Endothelial cell of umbilical vein (primary cell): Measurements from ENCODE around the gene MBD5. TPM values are rescaled to one million over a fixed set of nuclear protein-coding genes. Genes with fewer than 3 reads are reported as not detected.
"Not testable (repeated sequence)": the region's sequence is repeated elsewhere in the genome, so short reads cannot be mapped to it uniquely, and the experiment has no call there.

Source experiments
- BruUV-seq: library from RNA; stranded (reverse); fragments of 400-500 nt; replicated peaks from 2 replicates; lab custom pipeline; 2021; lab: Mats Ljungman, UMichigan
- CTCF ChIA-PET: fragments of 300-600, 350-600 bp; sonication (Branson Sonifier 250); formaldehyde crosslinking; loops from one replicate; lab custom pipeline; 2021; ENCODE audit warnings: antibody characterized with exemption, inconsistent platforms; lab: Charles Lee
- POLR2A ChIA-PET: fragments of 300-600, 350-600 bp; sonication (Branson Sonifier 250); formaldehyde crosslinking; loops from one replicate; lab custom pipeline; 2021; ENCODE audit warnings: antibody characterized with exemption, inconsistent platforms; lab: Charles Lee
- DNase-seq: peaks from one replicate; pipeline ENCODE4 v3.0.0-alpha.2; 2011; ENCODE audit warnings: low read depth, low spot score
- FAIRE-seq: peaks from 2 replicates; lab custom pipeline; 2011; peaks lifted over from hg19 to GRCh38; lab: Jason Lieb, UNC
- H2AFZ ChIP-seq: 2 replicates; pipeline ENCODE4 v1.6.0; 2012; ENCODE audit warnings: low read depth, low read length, control low read depth, inconsistent platforms
- H3K27ac ChIP-seq: 2 replicates; pipeline ENCODE4 v1.5.1; 2011; ENCODE audit warnings: low read depth, mild to moderate bottlenecking, control low read depth, low read length, moderate library complexity; ENCODE audit not compliant: insufficient read depth
- H3K27me3 ChIP-seq, 2 experiments: 2 replicates each; pipeline versions ENCODE4 v1.6.0 to v1.6.1; 2011; ENCODE audit warnings: low read length in 2 of 2, mixed read lengths in 1 of 2; ENCODE audit not compliant: control insufficient read depth in 2 of 2, insufficient read depth in 2 of 2
- H3K36me3 ChIP-seq, 2 experiments: 2 replicates in 1 of 2; 3 replicates in 1 of 2; pipeline ENCODE4 v1.5.1; 2011; ENCODE audit warnings: low read length in 2 of 2, mild to moderate bottlenecking in 1 of 2, moderate library complexity in 1 of 2; ENCODE audit not compliant: control insufficient read depth in 2 of 2, insufficient read depth in 2 of 2; ENCODE audit errors: extremely low read depth in 1 of 2
- H3K4me1 ChIP-seq: 3 replicates; pipeline ENCODE4 v1.5.1; 2011; ENCODE audit warnings: mild to moderate bottlenecking, low read length; ENCODE audit not compliant: control insufficient read depth, insufficient read depth; ENCODE audit errors: extremely low read depth
- H3K4me2 ChIP-seq: 2 replicates; pipeline ENCODE4 v1.6.1; 2011; ENCODE audit warnings: low read length, control low read depth, mixed read lengths; ENCODE audit not compliant: insufficient read depth
- H3K4me3 ChIP-seq, 3 experiments: fragments of 200-600 bp in 1 of 3; sonication (generic), shearing (Covaris generic) in 1 of 3; replicated peaks in 1 of 3; 2 replicates each; pipeline ENCODE4 v1.5.1; 2011 to 2016; ENCODE audit warnings: control low read depth in 3 of 3, low read length in 3 of 3, mild to moderate bottlenecking in 2 of 3, inconsistent platforms in 1 of 3, low read depth in 1 of 3, moderate library complexity in 1 of 3; ENCODE audit not compliant: insufficient read depth in 1 of 3
- H3K79me2 ChIP-seq: 2 replicates; pipeline ENCODE4 v1.6.0; 2012; ENCODE audit warnings: low read length, inconsistent platforms; ENCODE audit not compliant: control insufficient read depth, insufficient read depth
- H3K9ac ChIP-seq: replicated peaks from 2 replicates; pipeline ENCODE3; 2011; ENCODE audit warnings: low read length, control low read depth; ENCODE audit not compliant: insufficient read depth; ENCODE audit errors: extremely low read depth
- H3K9me1 ChIP-seq: replicated peaks from 3 replicates; pipeline ENCODE4 v1.6.0; 2011; ENCODE audit warnings: mild to moderate bottlenecking, low read length; ENCODE audit not compliant: control insufficient read depth, insufficient read depth; ENCODE audit errors: extremely low read depth
- H3K9me3 ChIP-seq: replicated peaks from 2 replicates; pipeline ENCODE4 v1.5.1; 2012; ENCODE audit warnings: low read length, inconsistent platforms; ENCODE audit not compliant: control insufficient read depth, insufficient read depth
- H4K20me1 ChIP-seq: replicated peaks from 2 replicates; pipeline ENCODE3; 2011; ENCODE audit warnings: mild to moderate bottlenecking, low read length; ENCODE audit not compliant: control insufficient read depth, insufficient read depth; ENCODE audit errors: extremely low read depth
- CTCF ChIP-seq, 2 donors: IDR thresholded peaks; 1 replicate in 1 of 2; 2 replicates in 1 of 2; pipeline ENCODE4 v1.5.1; 2011; ENCODE audit warnings: low read length in 2 of 2, mild to moderate bottlenecking in 2 of 2, moderate library complexity in 2 of 2, control low read depth in 1 of 2, inconsistent platforms in 1 of 2, low read depth in 1 of 2; ENCODE audit not compliant: insufficient read depth in 1 of 2; ENCODE audit errors: extremely low read depth in 1 of 2
- FOS ChIP-seq: IDR thresholded peaks from 2 replicates; pipeline ENCODE4 v1.6.1; 2011; ENCODE audit warnings: mild to moderate bottlenecking, low read length, moderate library complexity, borderline replicate concordance; ENCODE audit not compliant: insufficient read depth
- JUN ChIP-seq: IDR thresholded peaks from 2 replicates; pipeline ENCODE4 v1.6.1; 2011; ENCODE audit warnings: borderline replicate concordance, low read depth; ENCODE audit not compliant: insufficient read length, insufficient read depth
- MYC ChIP-seq: IDR thresholded peaks from one replicate; pipeline ENCODE4 v1.6.1; 2011; ENCODE audit warnings: mild to moderate bottlenecking, low read depth, low read length
- POLR2A ChIP-seq: IDR thresholded peaks from 2 replicates; pipeline ENCODE4 v1.6.1; 2012; ENCODE audit warnings: low read depth, mild to moderate bottlenecking, control low read depth, low read length
- POLR2AphosphoS5 ChIP-seq: IDR thresholded peaks from 2 replicates; pipeline ENCODE4 v1.6.1; 2012; ENCODE audit warnings: low read depth, mild to moderate bottlenecking, control low read depth, low read length, moderate library complexity; ENCODE audit not compliant: insufficient read depth
- dilution Hi-C: fragments of 300-500 bp; cut with MboI; formaldehyde crosslinking; loops from one replicate; pipeline ENCODE4 v1.15.0; 2019; ENCODE audit warnings: low sequenced_read_pairs; ENCODE audit not compliant: extremely low pct_ligation_motif_present
- intact Hi-C: fragments of 100-400 bp; cut with micrococcal nuclease; formaldehyde crosslinking; loops from one replicate; pipeline ENCODE4 v1.10.0; 2022
- polyA plus RNA-seq, 4 experiments: library from polyadenylated mRNA; depleted of rRNA in 3 of 4; stranded (reverse) in 3 of 4; unstranded in 1 of 4; fragments of >200 nt; gene quantifications; 2 replicates each; pipeline versions ENCODE4 v1.2.1 to v1.2.3, GENCODE V29; 2011 to 2012; ENCODE audit warnings: missing spikeins in 1 of 4
- total RNA-seq: library from RNA; stranded (reverse); gene quantifications from 2 replicates; pipeline ENCODE4 v1.2.3, GENCODE V29; 2021

The MBD5 gene
- total and polyA plus RNA-seq, 2 donors (not counting 3 experiments of a cell fraction or from before 2014, with no cell fraction given): 11.3 to 37.0 TPM

GRCh38 chr2:147989809-147990403, 31.0 kb upstream of the MBD5 start:
- no peaks in the 10 kb centered on the region for H3K9me1 ChIP-seq
- H4K20me1 ChIP-seq: no peaks in the 10 kb centered on the region
- no peak overlapping the region for H3K4me3 ChIP-seq
- DNase-seq (peak; percentile 66), FAIRE-seq (peak; percentile 63)
- H3K9me3 ChIP-seq: no peaks in the 10 kb centered on the region
- H2AFZ ChIP-seq: no peak overlapping the region
- H3K79me2 ChIP-seq: peaks cover 6% of the 10 kb centered on the region
- no peak overlapping the region for H3K27ac ChIP-seq
- ChIA-PET POLR2A (no interaction called here), CTCF (interaction anchor here (0.6 to 7.3 kb wide), 27 partner anchors 9 to 1256 kb away, joined by 3 to 174 read pairs (median 4); partner anchors contain the start of genes MBD5 and ORC4)
- H3K4me2 ChIP-seq: no peak overlapping the region
- BruUV-seq: no TSS peak
- H3K9ac ChIP-seq: no peak overlapping the region
- TF ChIP-seq CTCF (IDR thresholded peaks at IDR 0.05; ENCODE audit: extremely low read depth in 1 of 2, insufficient read depth in 1 of 2, low read depth in 1 of 2, low read length in 2 of 2) (peak; percentile 32 to 44), FOS (no peak), JUN (no peak), MYC (no peak), POLR2A (no peak), POLR2AphosphoS5 (no peak)
- no peaks in the 10 kb centered on the region for H3K36me3 ChIP-seq
- intact Hi-C loops: loop anchor here (1.0 to 5.0 kb wide), 6 partner anchors 30 to 1000 kb away; partner anchors contain the start of genes EPC2 and ORC4
- dilution Hi-C loops: no loop called here
- H3K27me3 ChIP-seq: no peaks in the 10 kb centered on the region
- H3K4me1 ChIP-seq: no peaks in the 10 kb centered on the region

GRCh38 chr2:147994965-147995364, 25.9 kb upstream of the MBD5 start:
- H4K20me1 ChIP-seq, BruUV-seq, H3K4me1 ChIP-seq, H3K9ac ChIP-seq, H3K27me3 ChIP-seq, dilution Hi-C loops, H3K4me2 ChIP-seq, H3K9me1 ChIP-seq, DNase-seq, H3K9me3 ChIP-seq, H3K4me3 ChIP-seq, FAIRE-seq, H2AFZ ChIP-seq, POLR2A ChIA-PET, H3K36me3 ChIP-seq, H3K27ac ChIP-seq, CTCF ChIA-PET, intact Hi-C loops: not testable (repeated sequence)
- peaks cover 12% of the 10 kb centered on the region for H3K79me2 ChIP-seq
